Measurements from ENCODE around the gene ZNF488. TPM values are rescaled to one million over a fixed set of nuclear protein-coding genes. Genes with fewer than 3 reads are reported as not detected.
A peak's percentile ranks its signal among the peaks of the same experiment; 100 is the strongest.
"Not testable (repeated sequence)": the region's sequence is repeated elsewhere in the genome, so short reads cannot be mapped to it uniquely, and the experiment has no call there.

Gene ZNF488
- total RNA-seq, 4 donors from 2014 or later = 1.0 to 3.9 (median 2.3) TPM

DNA sequence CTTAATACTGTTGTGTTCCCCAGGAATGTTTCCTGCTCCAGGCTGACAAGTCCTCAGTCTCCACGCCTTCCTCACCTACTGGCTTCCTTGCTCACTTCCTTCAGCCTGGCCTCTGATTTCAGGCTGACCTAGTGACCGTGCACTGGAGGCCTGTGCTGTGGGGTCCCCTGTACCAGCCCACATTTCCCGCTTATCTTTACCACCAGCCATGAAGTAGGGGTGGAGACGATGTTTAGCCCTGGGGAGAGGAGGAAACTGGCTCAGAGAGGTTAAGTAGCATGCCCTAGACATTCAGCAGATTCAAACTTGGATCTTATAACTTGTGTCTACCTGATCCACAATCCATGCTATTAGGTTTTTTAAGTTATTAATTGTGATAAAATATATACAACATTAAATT, 4.8 kb upstream of the ZNF488 start:
- Histone ChIP-seq H3K36me3 (no peaks in the 10 kb centered on the region), H3K27ac (no peak overlapping the region), H3K27me3 (no peaks in the 10 kb centered on the region), H3K9me3 (no peaks in the 10 kb centered on the region), H3K4me1 (peaks cover 3% of the 10 kb centered on the region), H3K4me3 (no peak overlapping the region)
- DNase-seq (ENCODE audit: low spot score in 2 of 2) = no peak
- TF ChIP-seq POLR2A (IDR thresholded peaks at IDR 0.05) (no peak), EP300 (IDR thresholded peaks at IDR 0.05) (no peak)
- WGBS = 85% methylated on average over 4 of the region's 4 CpGs

- not testable (repeated sequence) for H3K4me3 ChIP-seq; H3K9me3 ChIP-seq; H3K4me1 ChIP-seq; H3K27ac ChIP-seq; DNase-seq (ENCODE audit: low spot score in 2 of 2); H3K27me3 ChIP-seq; H3K36me3 ChIP-seq
- 97% methylated on average over 2 of the region's 2 CpGs for WGBS
Observed at GRCh38 chr10:47386104-47386503, 2.0 kb upstream of the ZNF488 start.

- Histone ChIP-seq H3K27me3 (no peaks in the 10 kb centered on the region), H3K4me3 (peak overlapping the region; percentile 64), H3K4me1 (peaks cover 7% of the 10 kb centered on the region), H3K27ac (no peak overlapping the region), H3K36me3 (no peaks in the 10 kb centered on the region), H3K9me3 (no peaks in the 10 kb centered on the region)
- TF ChIP-seq POLR2A (IDR thresholded peaks at IDR 0.05) = no peak
- TF ChIP-seq CTCF (IDR thresholded peaks at IDR 0.05) = no peak
- TF ChIP-seq EP300 (IDR thresholded peaks at IDR 0.05) = no peak
- TF ChIP-seq POLR2AphosphoS5 (IDR thresholded peaks at IDR 0.05) = no peak
- WGBS = 12% methylated on average over 9 of the region's 9 CpGs
- DNase-seq (ENCODE audit: low spot score in 2 of 2) = no peak
Observed at GRCh38 chr10:47383261-47384147, 589 bp downstream of the ZNF488 start.

DNA sequence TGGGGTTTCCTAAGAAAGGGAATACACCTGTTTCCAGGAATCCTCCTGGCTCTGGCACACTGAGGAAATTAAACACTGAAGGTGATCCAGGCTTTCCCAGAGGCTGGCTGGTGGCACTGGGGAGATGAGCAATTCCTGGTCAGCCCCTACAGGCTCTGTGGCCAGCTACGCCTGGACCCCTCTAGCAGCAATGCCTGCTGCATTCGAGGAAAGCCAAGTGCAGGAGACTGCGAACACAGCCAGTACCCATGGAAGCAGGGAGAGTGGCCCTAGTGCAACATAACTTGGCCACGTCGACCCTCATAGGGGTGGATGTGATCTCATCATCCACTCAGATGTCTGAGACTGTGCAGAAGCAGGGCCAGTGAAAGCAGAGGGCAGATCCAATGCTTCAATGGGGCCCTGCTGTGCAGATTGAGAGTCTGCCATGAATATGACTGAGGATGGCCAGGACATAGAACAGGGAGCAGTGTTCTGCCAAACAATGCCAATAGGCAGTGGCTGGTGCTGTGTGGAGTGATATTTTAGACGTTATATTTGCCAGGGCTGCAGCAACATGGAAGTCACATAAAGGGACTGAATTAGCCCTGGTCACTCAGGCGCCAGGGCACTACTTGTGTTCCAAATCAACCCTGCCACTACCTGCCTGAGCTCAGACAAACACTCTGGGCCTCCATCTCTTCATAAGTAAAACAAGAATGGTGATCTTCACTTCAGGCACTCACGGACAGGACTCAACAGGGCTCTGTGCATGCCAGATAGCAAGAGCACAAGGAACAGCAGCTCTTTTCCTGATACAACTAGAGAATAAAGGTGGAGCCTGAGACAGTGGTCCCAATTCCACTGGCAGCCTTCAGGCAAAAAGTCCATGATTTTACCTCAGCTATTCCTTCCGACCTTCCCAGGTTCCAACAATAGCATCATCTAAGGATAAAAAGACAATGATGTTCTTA, 2.4 kb downstream of the ZNF488 start:
- TF ChIP-seq POLR2AphosphoS5 (IDR thresholded peaks at IDR 0.05) = no peak
- TF ChIP-seq CTCF (IDR thresholded peaks at IDR 0.05) = no peak
- TF ChIP-seq EP300 (IDR thresholded peaks at IDR 0.05) = no peak
- no peak for TF ChIP-seq POLR2A (IDR thresholded peaks at IDR 0.05)
- Histone ChIP-seq H3K36me3 (no peaks in the 10 kb centered on the region), H3K27me3 (peaks cover 5% of the 10 kb centered on the region), H3K4me3 (no peak overlapping the region), H3K27ac (no peak overlapping the region), H3K9me3 (no peaks in the 10 kb centered on the region), H3K4me1 (peaks cover 7% of the 10 kb centered on the region)
- 91% methylated on average over 9 of the region's 9 CpGs for WGBS
- DNase-seq (ENCODE audit: low spot score in 2 of 2) = no peak

GRCh38 chr10:47381103-47381395, 3.0 kb downstream of the ZNF488 start:
- TF ChIP-seq POLR2A (IDR thresholded peaks at IDR 0.05) = no peak
- TF ChIP-seq POLR2AphosphoS5 (IDR thresholded peaks at IDR 0.05) = no peak
- no peak for TF ChIP-seq EP300 (IDR thresholded peaks at IDR 0.05)
- no peak for TF ChIP-seq CTCF (IDR thresholded peaks at IDR 0.05)
- Histone ChIP-seq H3K27ac (no peak overlapping the region), H3K4me1 (peaks cover 7% of the 10 kb centered on the region), H3K4me3 (no peak overlapping the region), H3K36me3 (no peaks in the 10 kb centered on the region), H3K27me3 (peaks cover 5% of the 10 kb centered on the region), H3K9me3 (no peaks in the 10 kb centered on the region)
- 82% methylated on average over 1 of the region's 1 CpG for WGBS
- peak in 1 of 2 donors; percentile 12 for DNase-seq (ENCODE audit: low spot score in 2 of 2)

Measured in suprapubic skin (tissue), 4 donors.